ENCODE measurements around the gene PCK1. TPM values are rescaled to one million over a fixed set of nuclear protein-coding genes. Genes with fewer than 3 reads are reported as not detected.

The PCK1 gene
- total and polyA plus RNA-seq, 2 experiments from 2014 or later, result not detected

DNA sequence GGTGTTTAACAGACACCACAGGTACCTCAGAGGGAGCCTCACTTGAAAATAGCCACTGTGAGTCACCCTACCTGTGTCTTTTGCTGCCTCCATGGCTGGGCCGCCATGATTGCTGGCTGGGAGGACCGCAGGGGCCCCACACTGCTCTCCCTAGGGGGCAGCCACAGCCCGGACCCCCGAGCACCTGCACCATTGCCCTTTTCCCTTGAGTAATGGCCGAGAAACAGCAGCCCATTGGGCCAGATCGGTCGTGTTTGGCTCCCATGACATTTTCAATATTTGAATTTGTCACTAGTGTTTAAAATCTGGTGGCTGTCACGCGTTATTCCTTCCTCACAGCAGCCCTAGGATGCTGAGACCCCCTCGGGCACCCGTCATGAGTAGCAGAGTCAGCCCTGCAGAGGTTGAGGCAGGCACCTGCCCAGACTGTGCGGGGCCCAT is 52.6 kb downstream of the PCK1 start:
- Histone ChIP-seq H3F3A (replicated peaks; ENCODE audit: low read depth) (no peaks in the 10 kb centered on the region), H3K4me3 (no peak overlapping the region), H3K4me1 (ENCODE audit: insufficient read depth) (no peaks in the 10 kb centered on the region), H2AFZ (no peak overlapping the region), H4K20me1 (replicated peaks; ENCODE audit: insufficient read depth) (no peaks in the 10 kb centered on the region), H3K27me3 (ENCODE audit: insufficient read depth) (no peaks in the 10 kb centered on the region), H3K79me2 (replicated peaks; ENCODE audit: insufficient read depth) (no peaks in the 10 kb centered on the region), H3K9me2 (ENCODE audit: insufficient read depth) (0 out of 2 replicates have a peak, but pooled peaks cover 2% of the 10 kb centered on the region), H3K4me2 (no peak overlapping the region), H3K36me3 (ENCODE audit: insufficient read depth) (no peaks in the 10 kb centered on the region), H3K27ac (ENCODE audit: low read depth) (no peak overlapping the region)
- no peak for TF ChIP-seq EZH2phosphoT487 (IDR thresholded peaks at IDR 0.05; ENCODE audit: unreplicated experiment)
- Mint-ChIP-seq H3K4me1 (no peaks in the 10 kb centered on the region; the same call in 2 of the 3 replicates), H3K27me3 (ENCODE audit: insufficient read depth, low read depth, poor library complexity) (peaks cover 10% of the 10 kb centered on the region), H3K4me3 (no peak overlapping the region), H3K27ac (no peak overlapping the region), H3K36me3 (ENCODE audit: low read depth) (no peaks in the 10 kb centered on the region), H3K9me3 (no peaks in the 10 kb centered on the region; the same call in 2 of the 3 replicates)
- DNase-seq (ENCODE audit: low spot score) (no peak), ATAC-seq (no peak)

DNA sequence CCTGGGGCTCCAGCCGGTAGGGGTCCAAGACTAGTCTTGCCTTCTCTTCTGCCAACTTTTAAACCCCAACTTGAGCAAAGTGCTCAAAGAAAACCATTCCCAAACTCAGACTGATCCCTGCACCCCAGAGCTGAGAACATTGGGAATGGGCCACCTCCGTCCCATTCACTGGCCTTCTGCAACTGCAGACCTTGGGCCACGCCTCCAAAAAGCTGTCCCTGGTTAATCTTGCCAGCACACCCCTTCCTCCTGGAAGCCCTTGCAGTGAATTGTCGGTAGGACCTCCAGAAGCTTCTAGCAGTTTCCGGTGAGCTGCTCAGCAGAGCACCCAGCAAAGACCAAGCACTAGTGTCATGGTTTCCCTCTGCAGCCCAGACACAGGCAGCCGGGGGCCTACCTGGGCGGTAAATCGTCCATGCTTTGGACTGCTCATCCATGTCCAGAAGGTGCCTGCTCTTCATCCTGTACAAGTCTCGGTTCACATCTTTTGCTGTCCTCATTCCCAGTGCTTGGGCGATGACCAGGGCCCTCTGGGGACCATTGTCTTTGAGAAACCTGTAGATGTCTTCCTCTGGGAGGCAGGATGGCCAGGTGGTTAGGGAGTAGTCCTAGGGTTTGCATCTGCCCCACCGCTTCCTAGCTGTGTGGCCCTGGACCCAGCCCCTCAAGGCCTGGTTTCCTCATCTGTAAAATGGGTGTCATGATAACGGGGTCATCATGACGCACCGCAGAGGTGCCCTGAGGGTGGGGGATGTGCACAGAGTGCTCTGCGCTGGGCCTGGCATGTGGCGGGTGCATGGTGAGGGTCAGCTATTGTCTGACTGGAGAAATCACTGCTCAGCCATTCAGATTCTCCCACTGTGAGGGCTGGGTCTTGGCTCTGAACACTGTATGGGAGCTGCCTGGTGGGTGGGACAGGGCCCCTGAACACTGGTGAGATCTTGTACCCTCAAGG is 53.9 kb downstream of the PCK1 start:
- DNase-seq (ENCODE audit: low spot score), result no peak
- Mint-ChIP-seq H3K9me3 (no peaks in the 10 kb centered on the region; the same call in 2 of the 3 replicates), H3K4me1 (no peaks in the 10 kb centered on the region; the same call in 2 of the 3 replicates), H3K27me3 (ENCODE audit: insufficient read depth, low read depth, poor library complexity) (peaks cover 6% of the 10 kb centered on the region), H3K4me3 (no peak overlapping the region), H3K36me3 (ENCODE audit: low read depth) (no peaks in the 10 kb centered on the region), H3K27ac (no peak overlapping the region)
- TF ChIP-seq NANOG (IDR thresholded peaks at IDR 0.05; ENCODE audit: borderline replicate concordance) (no peak), STAT1 (IDR thresholded peaks at IDR 0.05; ENCODE audit: unreplicated experiment) (no peak)
- Histone ChIP-seq H3K79me2 (replicated peaks; ENCODE audit: insufficient read depth) (no peaks in the 10 kb centered on the region), H4K20me1 (replicated peaks; ENCODE audit: insufficient read depth) (no peaks in the 10 kb centered on the region), H2AFZ (no peak overlapping the region), H3K27me3 (ENCODE audit: insufficient read depth) (no peaks in the 10 kb centered on the region), H3K4me1 (ENCODE audit: insufficient read depth) (no peaks in the 10 kb centered on the region), H3K9me2 (ENCODE audit: insufficient read depth) (0 out of 2 replicates have a peak, but pooled peaks cover 2% of the 10 kb centered on the region), H3K4me3 (no peak overlapping the region), H3K27ac (ENCODE audit: low read depth) (no peak overlapping the region), H3K36me3 (ENCODE audit: insufficient read depth) (no peaks in the 10 kb centered on the region), H3F3A (replicated peaks; ENCODE audit: low read depth) (no peaks in the 10 kb centered on the region), H3K4me2 (no peak overlapping the region)
- ATAC-seq, result no peak

DNA sequence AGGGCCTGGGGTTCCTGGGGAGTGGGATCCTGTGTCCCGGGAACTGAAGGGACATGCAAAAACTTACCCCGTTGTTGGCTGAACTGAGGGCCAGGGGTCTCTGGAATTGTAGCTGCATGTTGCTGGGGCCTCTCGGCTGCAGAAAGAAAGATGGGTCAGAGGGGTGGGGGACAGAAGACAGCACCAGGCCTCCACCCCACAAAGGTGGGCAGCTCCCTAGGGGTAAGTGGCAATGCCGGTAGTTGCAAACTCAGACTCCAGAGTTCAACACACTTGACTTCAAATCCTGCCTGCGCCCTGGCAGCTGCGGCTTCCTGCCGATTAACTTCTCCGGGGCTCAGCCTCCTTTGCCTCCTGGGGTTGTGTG is 54.5 kb downstream of the PCK1 start:
- DNase-seq (ENCODE audit: low spot score) (no peak), ATAC-seq (no peak)
- Histone ChIP-seq H3K36me3 (ENCODE audit: insufficient read depth) (no peaks in the 10 kb centered on the region), H3K27ac (ENCODE audit: low read depth) (no peak overlapping the region), H3F3A (replicated peaks; ENCODE audit: low read depth) (no peaks in the 10 kb centered on the region), H3K79me2 (replicated peaks; ENCODE audit: insufficient read depth) (no peaks in the 10 kb centered on the region), H3K4me3 (no peak overlapping the region), H3K27me3 (ENCODE audit: insufficient read depth) (no peaks in the 10 kb centered on the region), H2AFZ (no peak overlapping the region), H4K20me1 (replicated peaks; ENCODE audit: insufficient read depth) (no peaks in the 10 kb centered on the region), H3K4me2 (no peak overlapping the region), H3K9me2 (ENCODE audit: insufficient read depth) (0 out of 2 replicates have a peak, but pooled peaks cover 2% of the 10 kb centered on the region), H3K4me1 (ENCODE audit: insufficient read depth) (no peaks in the 10 kb centered on the region)
- H3K9me3 Mint-ChIP-seq, result no peaks in the 10 kb centered on the region; the same call in 2 of the 3 replicates
- H3K4me3 Mint-ChIP-seq, result no peak overlapping the region
- H3K36me3 Mint-ChIP-seq (ENCODE audit: low read depth), result no peaks in the 10 kb centered on the region
- no peaks in the 10 kb centered on the region for H3K4me1 Mint-ChIP-seq
- H3K27me3 Mint-ChIP-seq (ENCODE audit: insufficient read depth, low read depth, poor library complexity), result peaks cover 6% of the 10 kb centered on the region
- no peak overlapping the region for H3K27ac Mint-ChIP-seq
- no peak for TF ChIP-seq POLR2AphosphoS5 (IDR thresholded peaks at IDR 0.05; ENCODE audit: low read depth)
- TF ChIP-seq STAT1 (IDR thresholded peaks at IDR 0.05; ENCODE audit: unreplicated experiment), result no peak
- no peak for TF ChIP-seq EZH2 (IDR thresholded peaks at IDR 0.05; ENCODE audit: low read depth, unreplicated experiment)
- no peak for TF ChIP-seq CREB1 (CRISPR knock-in tag; IDR thresholded peaks at IDR 0.05; ENCODE audit: low read depth)
- TF ChIP-seq ZNF462 (CRISPR knock-in tag; IDR thresholded peaks at IDR 0.05), result no peak
- TF ChIP-seq ETS1 (IDR thresholded peaks at IDR 0.05), result no peak
- no peak for TF ChIP-seq NANOG (IDR thresholded peaks at IDR 0.05; ENCODE audit: borderline replicate concordance)
